GM21360 (cell line): ENCODE results near the gene SYT3.

Experiments
- ATAC-seq: cut with Tn5 transposase; IDR thresholded peaks from one replicate; pipeline ENCODE4 v1.9.1; 2021; ENCODE audit warnings: mild to moderate bottlenecking, moderate library complexity; ENCODE audit not compliant: unreplicated experiment

SYT3 gene

GRCh38 chr19:50662651-50663481 lies 23.2 kb upstream of the SYT3 start:
- ATAC-seq = no peak

- no peak for ATAC-seq
Measured at GRCh38 chr19:50661766-50662650, 22.3 kb upstream of the SYT3 start.

GRCh38 chr19:50661023-50661422 lies 21.3 kb upstream of the SYT3 start:
- ATAC-seq = no peak

- no peak for ATAC-seq
Measured at GRCh38 chr19:50660088-50660366, 20.3 kb upstream of the SYT3 start.

DNA sequence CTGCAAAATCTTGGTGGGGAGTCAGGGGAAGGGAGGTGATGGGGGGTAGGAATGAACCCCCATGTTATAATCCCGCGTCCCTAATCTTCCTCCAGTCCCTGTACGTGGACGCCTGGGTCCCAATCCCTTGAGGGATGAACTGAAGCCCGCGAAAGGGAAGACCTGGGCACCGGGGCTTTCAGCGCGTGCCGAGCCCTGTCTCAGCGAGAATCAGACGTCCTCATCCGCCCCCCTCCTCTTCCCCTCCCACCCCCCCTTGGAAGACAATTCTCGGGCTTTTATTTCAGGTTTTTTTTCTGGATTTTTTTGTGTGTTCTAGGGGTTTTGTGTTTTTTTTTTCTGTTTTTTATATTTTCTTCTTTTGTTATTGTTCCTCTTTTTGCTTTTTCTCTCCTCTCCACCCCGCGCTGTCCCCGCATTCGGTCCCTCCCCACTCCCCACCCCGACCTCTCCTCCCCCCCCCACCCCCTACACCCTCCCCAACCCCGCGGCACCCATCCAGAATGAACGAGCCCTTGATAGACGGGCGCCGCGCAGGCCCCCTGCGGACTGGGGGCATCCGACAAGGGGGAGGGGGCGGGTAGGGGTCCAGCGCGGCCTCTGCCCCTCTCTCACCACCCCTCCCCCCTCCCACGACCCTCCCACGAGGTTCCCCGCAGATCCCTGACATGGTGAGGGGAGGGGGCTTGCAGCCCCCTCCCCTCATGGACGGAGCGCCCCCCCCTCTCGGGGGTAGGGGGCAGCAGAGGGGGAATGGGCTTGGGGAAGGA lies 19.8 kb upstream of the SYT3 start:
- no peak for ATAC-seq

- no peak for ATAC-seq
Measured at GRCh38 chr19:50658441-50659317, 19.0 kb upstream of the SYT3 start.

- peak; percentile 83 for ATAC-seq
Measured at GRCh38 chr19:50657712-50658440, 18.2 kb upstream of the SYT3 start.

DNA sequence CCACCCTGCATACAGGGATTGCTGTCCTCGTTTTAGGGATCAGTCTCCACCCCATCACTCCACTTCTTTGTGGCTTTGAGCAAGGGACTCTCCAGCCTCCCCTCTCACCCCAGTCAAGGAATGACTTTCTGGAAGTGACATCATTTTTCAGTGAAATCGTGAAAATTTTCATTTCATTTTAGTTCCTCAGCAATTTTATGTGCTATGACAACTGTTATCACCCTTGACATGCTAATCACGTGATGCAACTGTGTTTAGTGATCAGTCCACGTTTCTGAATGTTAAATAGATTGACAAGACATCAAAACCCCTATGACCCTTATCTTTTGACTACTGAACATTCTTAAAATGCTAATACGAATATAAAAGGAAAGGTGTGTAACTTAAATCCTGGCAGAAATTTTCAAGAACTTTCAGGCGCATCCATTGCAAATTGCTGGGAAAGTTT lies 17.6 kb upstream of the SYT3 start:
- no peak for ATAC-seq

- ATAC-seq = no peak
Measured at GRCh38 chr19:50654882-50655281, 15.2 kb upstream of the SYT3 start.

DNA sequence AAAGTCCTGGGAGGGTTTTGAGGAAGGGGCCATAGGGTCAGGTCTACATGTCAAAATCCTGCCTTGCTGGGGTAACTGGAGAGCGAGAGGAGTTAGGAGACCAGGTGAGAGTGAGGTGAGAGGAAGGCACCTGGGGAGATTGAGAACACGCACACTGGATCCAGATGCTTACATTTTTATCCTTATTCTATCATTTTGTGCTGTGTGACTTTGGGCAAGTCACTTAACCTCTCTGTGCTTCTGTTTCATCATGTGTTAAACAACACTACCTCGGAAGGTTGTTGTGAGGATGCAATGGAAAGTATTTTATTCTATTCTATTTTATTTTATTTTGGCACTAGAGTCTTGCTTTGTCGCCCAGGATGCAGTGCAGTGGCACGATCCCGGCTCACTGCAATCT lies 13.0 kb upstream of the SYT3 start:
- ATAC-seq = no peak

GRCh38 chr19:50651174-50651573 lies 11.5 kb upstream of the SYT3 start:
- ATAC-seq = no peak

DNA sequence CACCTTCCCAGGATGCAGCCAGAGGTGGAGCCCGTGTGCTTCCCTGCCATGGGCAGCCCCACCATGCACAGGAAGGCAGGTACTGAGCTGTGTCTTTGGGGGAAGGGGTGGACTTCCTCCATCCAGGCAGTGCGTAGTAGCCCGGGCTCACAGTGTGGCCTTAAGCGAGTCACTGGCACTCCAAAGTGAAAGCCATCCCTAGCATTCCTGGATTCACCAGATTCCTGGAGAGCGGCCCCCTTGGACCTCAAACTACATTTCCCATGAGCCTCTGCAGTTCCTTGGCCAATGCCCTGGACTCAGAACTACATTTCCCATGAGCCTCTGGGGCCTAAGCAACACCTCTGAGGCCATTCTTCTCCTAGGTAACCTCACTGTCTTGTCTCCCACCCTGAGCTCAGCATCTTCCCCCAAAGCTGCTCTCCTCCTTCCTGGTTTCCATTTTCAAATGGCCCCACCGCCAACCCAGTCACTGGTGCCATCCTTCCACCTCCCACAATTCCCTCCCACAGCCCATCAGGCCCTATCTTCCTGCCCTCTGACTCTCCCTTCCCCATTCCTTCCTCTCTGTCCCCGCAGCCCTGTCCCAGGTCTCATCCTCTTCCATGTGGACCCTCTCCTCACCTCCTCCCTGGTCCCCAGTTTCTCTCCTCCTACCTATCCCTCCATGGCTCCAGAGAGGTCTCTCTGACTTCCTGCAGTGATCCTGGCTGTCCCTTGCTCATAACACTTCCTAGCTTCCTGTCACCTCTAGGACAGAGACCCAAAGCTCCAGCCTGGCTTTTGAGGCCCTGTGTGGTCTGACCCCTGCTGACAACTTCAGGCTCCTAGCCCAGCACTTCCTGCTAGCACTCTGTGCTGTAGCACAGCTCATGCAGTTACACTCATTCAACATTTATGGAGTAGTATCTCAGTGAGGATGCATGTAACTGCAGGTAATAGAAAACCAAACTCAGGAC lies 10.0 kb upstream of the SYT3 start, which contains the start of gene C19orf81:
C19orf81 (plus strand) TSS at position 13 of the 959 bp plus-strand sequence; CDS start at position 13, 0 bp downstream.
- ATAC-seq = no peak

DNA sequence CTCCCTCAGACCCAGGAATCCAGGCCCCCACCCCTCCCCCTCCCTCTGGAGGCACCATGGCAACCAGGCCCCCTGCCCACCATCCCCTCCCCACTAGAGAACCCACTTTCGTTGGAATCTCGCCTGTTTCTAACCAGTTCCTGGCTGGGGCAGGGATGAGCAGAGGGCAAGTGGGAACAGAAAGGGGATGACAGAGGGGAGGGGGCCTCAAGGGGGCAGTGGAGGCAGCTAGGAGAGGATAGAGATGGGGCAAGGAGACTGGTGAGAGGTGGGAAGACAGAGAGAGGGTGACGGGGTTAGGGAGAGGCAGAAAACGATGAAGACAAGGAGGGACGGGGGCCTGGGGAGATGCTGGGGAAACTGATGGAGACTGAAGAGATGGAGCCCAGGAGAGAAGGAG lies 9.0 kb upstream of the SYT3 start:
- ATAC-seq = no peak

GRCh38 chr19:50647879-50648615 lies 8.4 kb upstream of the SYT3 start:
- no peak for ATAC-seq

DNA sequence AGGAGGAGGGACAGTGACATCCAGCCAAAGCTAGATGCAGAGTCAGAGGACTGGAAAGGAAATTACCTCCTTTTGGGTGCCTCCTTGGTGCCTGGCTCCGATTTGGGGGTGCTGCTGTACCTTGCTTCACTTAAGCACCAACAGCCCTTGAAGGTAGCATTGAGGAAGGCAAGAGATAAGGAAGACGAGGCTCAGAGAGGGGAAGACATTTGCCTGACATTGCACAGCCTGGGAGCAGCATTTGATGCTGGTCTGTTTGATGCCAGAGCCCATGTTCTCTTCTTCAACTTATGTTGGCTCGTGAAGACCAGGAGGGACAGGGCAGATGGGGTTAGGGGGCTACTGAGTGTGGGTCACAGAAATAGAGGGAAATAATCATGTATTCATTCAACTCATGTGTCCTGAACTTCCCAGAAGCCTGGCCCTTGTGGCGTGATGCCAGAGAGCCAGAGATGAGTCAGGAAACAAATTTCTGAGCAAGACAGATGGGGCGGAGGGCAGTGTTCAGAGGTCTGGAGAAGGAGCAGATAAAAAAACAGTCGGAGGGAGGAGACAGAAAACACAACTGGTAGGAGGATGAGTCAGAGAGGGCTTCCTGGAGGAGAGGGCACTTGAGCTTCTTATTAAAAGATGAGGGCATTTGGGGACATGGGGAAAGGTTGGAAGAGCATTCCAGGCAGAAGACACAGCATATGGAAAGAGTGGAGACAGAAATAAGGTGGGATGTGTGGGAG lies 6.6 kb upstream of the SYT3 start:
- no peak for ATAC-seq

GRCh38 chr19:50645107-50645506 lies 5.4 kb upstream of the SYT3 start:
- no peak for ATAC-seq

GRCh38 chr19:50644315-50644915 lies 4.7 kb upstream of the SYT3 start:
- no peak for ATAC-seq
